Ovary (tissue), 9 donors: Measurements from ENCODE around the gene ALDH9A1. TPM values are rescaled to one million over a fixed set of nuclear protein-coding genes. Genes with fewer than 3 reads are reported as not detected.
"Not testable (repeated sequence)": the region's sequence is repeated elsewhere in the genome, so short reads cannot be mapped to it uniquely, and the experiment has no call there.

Source experiments
- DNase-seq, 5 donors: peaks; one replicate each; pipeline ENCODE4 v3.0.0-alpha.2; 2019 to 2020
- H3K27ac ChIP-seq, 2 donors: fragments of 200-600 bp; one replicate each; pipeline versions ENCODE4 v1.5.1 to v1.8.0; 2019 to 2022
- H3K27me3 ChIP-seq: fragments of 200-600 bp; one replicate; pipeline ENCODE4 v1.8.0; 2022
- H3K36me3 ChIP-seq: fragments of 200-600 bp; sonication (generic); one replicate; pipeline ENCODE4 v1.5.1; 2019
- H3K4me1 ChIP-seq: one replicate; pipeline ENCODE4 v1.8.1; 2013; ENCODE audit warnings: mild to moderate bottlenecking, moderate library complexity; ENCODE audit not compliant: insufficient read depth
- H3K4me3 ChIP-seq: fragments of 200-600 bp; sonication (generic); one replicate; pipeline ENCODE4 v1.5.1; 2017
- H3K9me3 ChIP-seq, 2 donors: fragments of 200-600 bp in 1 of 2; sonication (generic) in 1 of 2; one replicate each; pipeline versions ENCODE4 v1.5.1 to v1.8.1; 2013 to 2019; ENCODE audit warnings: mild to moderate bottlenecking in 1 of 2, moderate library complexity in 1 of 2
- CTCF ChIP-seq, 3 donors: fragments of 450-650 bp in 2 of 3; fragments of 200-600 bp in 1 of 3; IDR thresholded peaks; one replicate each; pipeline versions ENCODE4 v1.5.1 to v1.8.0; 2016 to 2022; ENCODE audit warnings: antibody characterized with exemption in 3 of 3, mild to moderate bottlenecking in 1 of 3
- EP300 ChIP-seq: sonication (generic); formaldehyde crosslinking; IDR thresholded peaks from one replicate; pipeline ENCODE4 v1.6.1; 2017; ENCODE audit warnings: antibody characterized with exemption
- POLR2A ChIP-seq: fragments of 450-650 bp; IDR thresholded peaks from one replicate; pipeline ENCODE4 v1.6.1; 2017; ENCODE audit warnings: antibody characterized with exemption, mild to moderate bottlenecking, moderate library complexity
- WGBS, 3 donors: extraction: QIAGEN DNeasy Blood & Tissue Kit in 1 of 3; methylation state at CpG; one replicate each; pipeline versions ENCODE4 v1.1.5 to v1.1.7; 2013 to 2017; 5-methylcytosine and 5-hydroxymethylcytosine counted together
- intact Hi-C, 4 donors: fragments of 100-400 bp; cut with DNase I; formaldehyde crosslinking; loops; one replicate each; pipeline versions ENCODE4 v1.11.0 to v1.15.1; 2022 to 2023
- polyA plus RNA-seq, 2 donors: library from polyadenylated mRNA; stranded (reverse); fragments of 200-250 nt in 1 of 2; fragments of 350-450 nt in 1 of 2; fragmentation: Illumina TruSeq in 1 of 2; extraction: RNeasy Lipid Tissue Mini Kit (QIAGEN cat#74804) in 1 of 2; gene quantifications; one replicate each; pipeline ENCODE4 v1.2.3, GENCODE V29; 2013 to 2014
- total RNA-seq, 7 donors: library from RNA; depleted of rRNA in 2 of 7; stranded (reverse); fragments of >200 nt in 2 of 7; fragmentation: NEBNext Ultra II Directional in 3 of 7; extraction: Animal tissue kit (Norgen Biotek cat#: 25700) in 3 of 7; gene quantifications; one replicate each; pipeline versions ENCODE4 v1.1.0 to v1.2.4, GENCODE V29; 2016 to 2023
- donor health status: DM: no; HTN: no; CAD: no; lungs with moderate emphysema.
- donor health status: DM: no; HTN: no; CAD: no.
- donor health status: Bipolar disorder and iron deficiency.
- donor health status: DM: yes; HTN: yes; CAD: no.
- donor health status: DM: no; HTN: no; CAD: no.
- donor health status: DM: yes; HTN: yes; CAD: no.

ALDH9A1 gene
- total and polyA plus RNA-seq, 9 donors: 38.7 to 174 (median 64.2) TPM

- TF ChIP-seq POLR2A (no peak), CTCF (IDR thresholded peaks at IDR 0.05) (no peak), EP300 (no peak)
- Histone ChIP-seq H3K36me3 (no peaks in the 10 kb centered on the region), H3K9me3 (no peaks in the 10 kb centered on the region), H3K27me3 (no peaks in the 10 kb centered on the region), H3K27ac (no peak overlapping the region), H3K4me1 (peaks cover 19% of the 10 kb centered on the region), H3K4me3 (no peak overlapping the region)
- intact Hi-C loops: no loop called here
- DNase-seq: no peak
- 60 to 66% (median 61%) methylated on average over 2 of the region's 2 CpGs for WGBS, 3 donors
Observed at GRCh38 chr1:165641231-165641987, 57.0 kb downstream of the ALDH9A1 start.

GRCh38 chr1:165639821-165640623, 58.3 kb downstream of the ALDH9A1 start:
- TF ChIP-seq POLR2A (no peak), EP300 (no peak), CTCF (IDR thresholded peaks at IDR 0.05) (no peak)
- peaks cover 17% of the 10 kb centered on the region for H3K4me1 ChIP-seq

DNA sequence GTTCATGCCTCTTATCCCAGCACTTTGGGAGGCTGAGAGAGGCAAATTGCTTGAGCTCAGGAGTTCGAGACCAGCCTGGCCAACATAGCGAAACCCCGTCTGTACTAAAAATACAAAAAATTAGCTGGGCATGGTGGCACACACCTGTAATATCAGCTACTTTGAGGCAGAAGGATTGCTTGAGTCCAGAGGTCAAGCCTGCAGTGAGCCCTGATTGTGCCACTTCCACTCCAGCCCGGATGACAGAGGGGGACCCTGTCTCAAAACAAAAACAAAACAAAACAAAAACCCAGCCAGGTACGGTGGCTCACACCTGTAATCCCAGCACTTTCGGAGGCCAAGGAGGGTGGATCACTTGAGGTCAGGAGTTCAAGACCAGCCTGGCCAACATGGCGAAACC, 60.2 kb downstream of the ALDH9A1 start:
- peak overlapping the region in 1 of 2 donors; percentile 60 for H3K27ac ChIP-seq
- H3K27me3 ChIP-seq, H3K9me3 ChIP-seq, H3K36me3 ChIP-seq, intact Hi-C loops, DNase-seq, H3K4me3 ChIP-seq: not testable (repeated sequence)
- H3K4me1 ChIP-seq: peaks cover 16% of the 10 kb centered on the region
- 71 to 84% (median 75%) methylated on average over 7 of the region's 7 CpGs for WGBS, 3 donors

More at GRCh38 chr1:165639821-165640623, 58.3 kb downstream of the ALDH9A1 start:
- no peaks in the 10 kb centered on the region for H3K27me3 ChIP-seq
- DNase-seq: no peak
- no peaks in the 10 kb centered on the region for H3K9me3 ChIP-seq
- no peak overlapping the region for H3K4me3 ChIP-seq
- no peak overlapping the region for H3K27ac ChIP-seq
- intact Hi-C loops: no loop called here
- 97 to 100% (median 97%) methylated on average over 1 of the region's 1 CpG for WGBS, 3 donors
- no peaks in the 10 kb centered on the region for H3K36me3 ChIP-seq

GRCh38 chr1:165637427-165637826, 60.9 kb downstream of the ALDH9A1 start:
- TF ChIP-seq EP300 (no peak), CTCF (IDR thresholded peaks at IDR 0.05) (no peak), POLR2A (no peak)
- Histone ChIP-seq H3K9me3 (no peaks in the 10 kb centered on the region), H3K27me3 (no peaks in the 10 kb centered on the region), H3K4me1 (peaks cover 16% of the 10 kb centered on the region), H3K36me3 (no peaks in the 10 kb centered on the region), H3K4me3 (no peak overlapping the region), H3K27ac (peak overlapping the region in 1 of 2 donors; percentile 60)
- DNase-seq: peak in 2 of 5 donors; percentile 21 to 30
- intact Hi-C loops: no loop called here
- WGBS, 3 donors: 6 to 12% (median 12%) methylated on average over 1 of the region's 1 CpG
